SK-N-MC (cell line): Measurements from ENCODE around the gene POLR2J.

Experiments
- EZH2 ChIP-seq: fragments of 200-600 bp; sonication (generic); IDR thresholded peaks from one replicate; pipeline ENCODE4 v1.6.1; 2017; ENCODE audit warnings: antibody characterized with exemption
- FOXP2 ChIP-seq: optimal IDR thresholded peaks from 2 replicates; pipeline ENCODE3; 2011; ENCODE audit warnings: mild to moderate bottlenecking, moderate library complexity; ENCODE audit not compliant: insufficient read depth; ENCODE audit errors: extremely low read length, control extremely low read depth
- POLR2AphosphoS5 ChIP-seq: IDR thresholded peaks from 2 replicates; pipeline ENCODE4 v1.6.1; 2012; ENCODE audit warnings: mild to moderate bottlenecking, low read depth, low read length, borderline replicate concordance

DNA sequence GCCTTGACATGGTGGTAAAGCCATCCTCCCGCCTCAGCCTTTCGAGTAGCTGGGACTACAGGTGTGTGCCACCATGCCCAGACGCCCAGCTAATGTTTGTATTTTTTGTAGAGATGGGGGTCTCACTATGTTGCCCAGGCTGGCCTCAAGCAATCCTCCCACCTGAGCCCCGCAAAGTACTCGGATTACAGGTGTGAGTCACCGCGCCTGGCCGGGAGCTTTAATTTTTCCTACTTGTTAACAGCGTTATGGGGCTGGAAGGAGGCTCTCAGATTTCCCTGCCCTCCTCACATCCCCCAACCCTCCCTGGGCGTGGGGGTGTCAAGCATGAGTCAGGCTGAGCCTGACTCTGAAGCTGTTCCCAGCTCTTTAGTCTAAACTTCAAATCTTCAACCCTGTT, 22.4 kb downstream of the POLR2J start:
- no peak for TF ChIP-seq EZH2
- TF ChIP-seq POLR2AphosphoS5 = no peak
- no peak for TF ChIP-seq FOXP2
